T-helper 1 cell treated with Interleukin-12 subunit alpha and Interleukin-12 subunit beta and Interleukin-4 antibody, amounts not matched to agents 30 ng/mL and 1 ng/mL, for 36 hours (primary cell): ENCODE measurements around the gene HGFAC. TPM values are rescaled to one million over a fixed set of nuclear protein-coding genes. Genes with fewer than 3 reads are reported as not detected.
"Not testable (repeated sequence)": the region's sequence is repeated elsewhere in the genome, so short reads cannot be mapped to it uniquely, and the experiment has no call there.

ENCODE experiments used
- intact Hi-C: fragments of 100-400 bp; cut with micrococcal nuclease; formaldehyde crosslinking; loops from one replicate; pipeline ENCODE4 v1.15.1; 2024
- total RNA-seq: library from RNA; stranded (reverse); gene quantifications from 2 replicates; pipeline ENCODE4 v1.2.3, GENCODE V29; 2022

HGFAC gene
- total RNA-seq, 1 donor from 2014 or later = not detected

GRCh38 chr4:3440979-3441500, 728 bp upstream of the HGFAC start:
- intact Hi-C loops = no loop called here

GRCh38 chr4:3442460-3442958, 741 bp downstream of the HGFAC start:
- intact Hi-C loops = loop anchor here (2.0 kb wide), 1 partner anchor 38 kb away; no protein-coding TSS in a partner anchor

- intact Hi-C loops = loop anchor here (1.0 to 2.0 kb wide), 2 partner anchors 38 to 97 kb away; no protein-coding TSS in a partner anchor
These were observed 1.4 kb downstream of the HGFAC start for GRCh38 chr4:3442959-3443749.

DNA sequence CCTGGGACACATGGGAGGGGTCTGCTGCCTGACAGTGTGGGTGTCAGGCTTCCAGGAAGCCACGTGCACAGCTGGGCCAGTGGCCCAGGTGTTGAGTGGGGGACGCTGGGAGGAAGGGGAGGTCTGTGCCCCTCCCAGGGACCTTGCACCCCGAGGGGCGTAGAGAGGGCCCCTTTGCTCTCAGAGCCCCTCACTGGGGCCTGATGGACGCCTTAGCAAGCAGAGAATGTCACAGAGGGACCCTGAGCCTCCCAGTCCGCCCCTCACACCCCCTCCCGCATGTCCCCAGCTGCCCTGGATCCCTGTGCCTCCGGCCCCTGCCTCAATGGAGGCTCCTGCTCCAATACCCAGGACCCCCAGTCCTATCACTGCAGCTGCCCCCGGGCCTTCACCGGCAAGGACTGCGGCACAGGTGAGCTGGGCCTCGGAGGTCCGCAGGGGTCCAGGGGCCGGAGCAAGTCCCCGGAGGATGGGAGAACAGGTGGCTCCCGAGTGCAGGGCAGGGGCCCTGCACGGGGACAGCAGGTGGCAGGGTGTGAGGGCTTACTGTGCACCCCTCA, 2.1 kb downstream of the HGFAC start:
- intact Hi-C loops = loop anchor here (1.0 to 2.0 kb wide), 2 partner anchors 37 to 98 kb away; no protein-coding TSS in a partner anchor

DNA sequence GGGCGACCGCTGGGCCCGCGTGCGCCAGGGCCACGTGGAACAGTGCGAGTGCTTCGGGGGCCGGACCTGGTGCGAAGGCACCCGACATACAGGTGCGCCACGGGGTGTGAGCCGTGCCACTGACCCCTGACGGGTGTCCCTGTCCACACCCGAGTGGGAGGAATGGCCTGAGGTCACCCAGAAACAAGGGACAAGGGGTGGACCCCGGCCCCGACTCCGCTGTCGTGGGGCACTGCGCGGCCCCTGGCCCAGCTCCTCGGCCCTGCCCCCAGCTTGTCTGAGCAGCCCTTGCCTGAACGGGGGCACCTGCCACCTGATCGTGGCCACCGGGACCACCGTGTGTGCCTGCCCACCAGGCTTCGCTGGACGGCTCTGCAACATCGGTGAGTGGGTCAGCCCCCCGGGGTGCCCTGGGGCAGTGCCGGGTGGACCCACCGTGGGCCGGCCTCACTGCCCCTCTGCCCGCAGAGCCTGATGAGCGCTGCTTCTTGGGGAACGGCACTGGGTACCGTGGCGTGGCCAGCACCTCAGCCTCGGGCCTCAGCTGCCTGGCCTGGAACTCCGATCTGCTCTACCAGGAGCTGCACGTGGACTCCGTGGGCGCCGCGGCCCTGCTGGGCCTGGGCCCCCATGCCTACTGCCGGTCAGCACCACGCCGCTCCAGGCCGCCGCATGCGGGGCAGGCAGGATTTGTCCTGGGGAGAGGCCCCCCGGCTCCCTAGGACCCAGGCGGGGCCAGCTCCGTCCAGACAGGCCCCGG, 2.8 kb downstream of the HGFAC start:
- intact Hi-C loops = no loop called here

- intact Hi-C loops = no loop called here
These were observed 3.5 kb downstream of the HGFAC start for GRCh38 chr4:3445111-3445820.

DNA sequence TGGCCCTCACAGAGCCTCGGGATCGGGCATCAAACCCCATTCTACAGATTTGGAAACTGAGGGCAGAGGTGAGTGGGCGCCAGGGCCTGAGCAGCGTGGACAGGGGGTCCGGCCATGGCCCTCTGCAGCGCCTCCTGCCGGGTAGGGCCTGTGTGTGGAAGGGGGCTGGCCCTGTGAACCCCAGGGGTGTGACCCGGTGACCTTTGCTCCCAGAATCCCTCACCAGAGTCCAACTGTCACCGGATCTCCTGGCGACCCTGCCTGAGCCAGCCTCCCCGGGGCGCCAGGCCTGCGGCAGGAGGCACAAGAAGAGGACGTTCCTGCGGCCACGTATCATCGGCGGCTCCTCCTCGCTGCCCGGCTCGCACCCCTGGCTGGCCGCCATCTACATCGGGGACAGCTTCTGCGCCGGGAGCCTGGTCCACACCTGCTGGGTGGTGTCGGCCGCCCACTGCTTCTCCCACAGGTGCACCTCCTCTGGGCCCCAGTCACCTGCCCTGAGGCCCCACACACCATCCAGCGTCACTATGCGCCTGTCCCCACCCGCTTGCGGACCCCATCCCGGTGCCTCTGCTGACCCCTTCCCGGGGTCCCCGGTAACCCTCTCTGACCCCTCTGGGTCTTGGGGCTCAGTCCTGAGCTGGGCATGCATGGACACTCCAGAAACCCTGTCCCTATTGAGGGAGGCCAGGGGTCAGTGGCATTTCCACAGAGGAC, 4.2 kb downstream of the HGFAC start:
- intact Hi-C loops = no loop called here

GRCh38 chr4:3446631-3447320, 5.0 kb downstream of the HGFAC start:
- intact Hi-C loops = no loop called here

GRCh38 chr4:3447431-3448395, 5.9 kb downstream of the HGFAC start:
- intact Hi-C loops = no loop called here

- intact Hi-C loops = no loop called here
These were observed 7.3 kb downstream of the HGFAC start for GRCh38 chr4:3449047-3449573.

GRCh38 chr4:3449574-3450534, 8.1 kb downstream of the HGFAC start:
- intact Hi-C loops = no loop called here

- intact Hi-C loops = no loop called here
These were observed 8.9 kb downstream of the HGFAC start for GRCh38 chr4:3450643-3451042.

GRCh38 chr4:3451956-3452355, 10.2 kb downstream of the HGFAC start:
- intact Hi-C loops = no loop called here

DNA sequence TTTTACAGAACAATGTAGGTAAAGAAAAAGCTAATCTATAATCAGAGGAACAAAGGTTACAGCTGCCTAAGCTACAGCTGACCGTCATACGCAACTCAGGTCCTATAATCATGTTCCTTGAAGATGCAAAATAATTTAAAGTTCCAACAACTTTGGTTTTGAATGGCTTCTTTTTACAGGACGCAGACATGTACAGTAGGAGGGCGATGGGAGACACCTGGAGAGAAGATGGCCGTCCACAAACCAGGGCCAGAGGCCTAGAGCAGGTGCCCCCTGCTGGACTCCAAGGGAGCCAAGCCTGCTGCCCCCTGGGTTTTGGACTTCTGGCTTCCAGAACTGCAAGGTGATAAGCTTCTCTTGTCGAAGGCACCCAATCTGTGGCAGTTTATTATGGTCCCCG, 10.6 kb downstream of the HGFAC start:
- intact Hi-C loops = no loop called here

DNA sequence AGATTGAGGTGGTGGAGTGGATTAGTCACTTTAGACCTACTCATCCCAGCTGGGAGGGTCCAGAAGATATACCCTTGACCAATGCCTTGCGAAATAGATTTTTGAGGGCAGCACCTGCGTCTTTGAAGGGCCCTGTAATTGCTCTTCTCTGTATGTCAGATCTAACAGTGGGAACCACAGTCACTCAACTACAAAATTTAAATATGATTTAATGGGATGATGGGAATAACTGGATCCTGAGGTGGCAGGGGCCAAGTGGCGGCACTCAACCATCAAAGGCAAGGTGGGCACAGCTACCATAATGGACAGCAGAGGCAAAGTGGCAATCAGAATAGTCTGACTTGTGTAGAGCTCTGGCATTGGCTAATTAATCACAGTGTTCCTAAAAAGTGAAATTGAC, 13.8 kb downstream of the HGFAC start:
- intact Hi-C loops = not testable (repeated sequence)

GRCh38 chr4:3458371-3458770, 16.6 kb downstream of the HGFAC start:
- intact Hi-C loops = no loop called here

DNA sequence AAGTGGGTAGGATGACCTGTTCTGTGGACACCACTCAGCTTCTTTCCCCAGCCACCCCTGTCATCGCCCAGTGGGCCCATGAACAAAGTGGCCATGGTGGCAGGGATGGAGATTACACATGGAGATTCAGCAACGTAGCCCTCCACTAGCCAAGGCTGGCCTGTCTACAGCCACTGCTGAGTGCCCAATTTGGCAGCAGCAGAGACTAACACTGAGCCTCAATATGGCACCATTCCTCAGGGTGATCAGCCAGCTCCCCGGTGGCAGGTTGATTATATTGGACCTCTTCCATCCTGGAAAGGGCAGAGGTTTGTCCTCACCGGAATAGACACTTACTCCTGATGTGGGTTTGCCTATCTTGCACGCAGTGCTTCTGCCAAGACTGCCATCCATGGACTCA, 17.4 kb downstream of the HGFAC start:
- intact Hi-C loops = not testable (repeated sequence)
